C4-2B (cell line): ENCODE data around the gene PEA15.

ENCODE experiments used
- ZFX ChIP-seq: fragments of 450-650 bp; IDR thresholded peaks from 2 replicates; pipeline ENCODE4 v1.6.1; 2017
- TF ChIP-seq, protein P1 (sequence below): fragments of 450-650 bp; conservative IDR thresholded peaks from 2 replicates; pipeline ENCODE4 v1.5.1; 2017; ENCODE audit warnings: mild to moderate bottlenecking

GRCh38 chr1:160200786-160201185 lies 4.4 kb upstream of the PEA15 start:
- TF ChIP-seq, protein P1, sequence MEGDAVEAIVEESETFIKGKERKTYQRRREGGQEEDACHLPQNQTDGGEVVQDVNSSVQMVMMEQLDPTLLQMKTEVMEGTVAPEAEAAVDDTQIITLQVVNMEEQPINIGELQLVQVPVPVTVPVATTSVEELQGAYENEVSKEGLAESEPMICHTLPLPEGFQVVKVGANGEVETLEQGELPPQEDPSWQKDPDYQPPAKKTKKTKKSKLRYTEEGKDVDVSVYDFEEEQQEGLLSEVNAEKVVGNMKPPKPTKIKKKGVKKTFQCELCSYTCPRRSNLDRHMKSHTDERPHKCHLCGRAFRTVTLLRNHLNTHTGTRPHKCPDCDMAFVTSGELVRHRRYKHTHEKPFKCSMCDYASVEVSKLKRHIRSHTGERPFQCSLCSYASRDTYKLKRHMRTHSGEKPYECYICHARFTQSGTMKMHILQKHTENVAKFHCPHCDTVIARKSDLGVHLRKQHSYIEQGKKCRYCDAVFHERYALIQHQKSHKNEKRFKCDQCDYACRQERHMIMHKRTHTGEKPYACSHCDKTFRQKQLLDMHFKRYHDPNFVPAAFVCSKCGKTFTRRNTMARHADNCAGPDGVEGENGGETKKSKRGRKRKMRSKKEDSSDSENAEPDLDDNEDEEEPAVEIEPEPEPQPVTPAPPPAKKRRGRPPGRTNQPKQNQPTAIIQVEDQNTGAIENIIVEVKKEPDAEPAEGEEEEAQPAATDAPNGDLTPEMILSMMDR: no peak
- no peak for TF ChIP-seq ZFX
